Stimulated activated CD4-positive, alpha-beta T cell treated with anti-CD3 and anti-CD28 coated beads, Interleukin-12 subunit alpha, Interleukin-12 subunit beta, amount 100 ng/mL, for 4 hours (primary cell): ENCODE data around the gene TPRG1.

Experiments
- DNase-seq: peaks from one replicate; pipeline ENCODE4 v3.0.0-alpha.2; 2020

TPRG1 gene

GRCh38 chr3:189286916-189287315 lies 115.1 kb downstream of the TPRG1 start:
- DNase-seq, result no peak

GRCh38 chr3:189288348-189289235 lies 116.8 kb downstream of the TPRG1 start:
- no peak for DNase-seq

- DNase-seq, result no peak
These were observed 117.5 kb downstream of the TPRG1 start for GRCh38 chr3:189289251-189289650.

GRCh38 chr3:189292667-189293484 lies 121.1 kb downstream of the TPRG1 start:
- no peak for DNase-seq

GRCh38 chr3:189294649-189295048 lies 122.9 kb downstream of the TPRG1 start:
- DNase-seq, result no peak

- no peak for DNase-seq
These were observed 123.3 kb downstream of the TPRG1 start for GRCh38 chr3:189295089-189295488.

- DNase-seq, result no peak
These were observed 126.2 kb downstream of the TPRG1 start for GRCh38 chr3:189297932-189298331.

- DNase-seq, result no peak
These were observed 127.0 kb downstream of the TPRG1 start for GRCh38 chr3:189298469-189299375.

- no peak for DNase-seq
These were observed 128.6 kb downstream of the TPRG1 start for GRCh38 chr3:189300345-189300744.

GRCh38 chr3:189301479-189301878 lies 129.7 kb downstream of the TPRG1 start:
- no peak for DNase-seq

GRCh38 chr3:189303584-189303983 lies 131.8 kb downstream of the TPRG1 start:
- DNase-seq, result no peak

- DNase-seq, result no peak
These were observed 132.9 kb downstream of the TPRG1 start for GRCh38 chr3:189304465-189305351.

GRCh38 chr3:189305412-189305811 lies 133.6 kb downstream of the TPRG1 start:
- no peak for DNase-seq

- no peak for DNase-seq
These were observed 136.2 kb downstream of the TPRG1 start for GRCh38 chr3:189307963-189308362.

GRCh38 chr3:189308608-189309007 lies 136.8 kb downstream of the TPRG1 start:
- no peak for DNase-seq

- DNase-seq, result no peak
These were observed 137.7 kb downstream of the TPRG1 start for GRCh38 chr3:189309400-189309975.

- no peak for DNase-seq
These were observed 139.8 kb downstream of the TPRG1 start for GRCh38 chr3:189311521-189311920.

GRCh38 chr3:189312866-189313265 lies 141.1 kb downstream of the TPRG1 start:
- DNase-seq, result no peak

- no peak for DNase-seq
These were observed 144.7 kb downstream of the TPRG1 start for GRCh38 chr3:189316296-189317019.

- no peak for DNase-seq
These were observed 146.1 kb downstream of the TPRG1 start for GRCh38 chr3:189317911-189318310.

- no peak for DNase-seq
These were observed 148.7 kb downstream of the TPRG1 start for GRCh38 chr3:189320511-189320910.
